Tibial nerve (tissue), 4 donors: Measurements from ENCODE around the gene R3HDM4.

Experiments
- EP300 ChIP-seq, 2 donors: sonication (generic); formaldehyde crosslinking; IDR thresholded peaks; one replicate each; pipeline ENCODE4 v1.6.1; 2017; ENCODE audit warnings: antibody characterized with exemption in 2 of 2, mild to moderate bottlenecking in 1 of 2
- POLR2A ChIP-seq, 2 donors: fragments of 450-650 bp; IDR thresholded peaks; one replicate each; pipeline ENCODE4 v1.6.1; 2017; ENCODE audit warnings: antibody characterized with exemption in 2 of 2, mild to moderate bottlenecking in 2 of 2, moderate library complexity in 2 of 2
- TF ChIP-seq, protein P1 (sequence below), 5 experiments: fragments of 200-600 bp in 3 of 5; fragments of 450-650 bp in 2 of 5; sonication (generic) in 3 of 5; IDR thresholded peaks; one replicate each; pipeline ENCODE4 v1.5.1; 2016 to 2019; ENCODE audit warnings: antibody characterized with exemption in 5 of 5, mild to moderate bottlenecking in 3 of 5, moderate library complexity in 2 of 5

GRCh38 chr19:888581-889385 lies 24.2 kb downstream of the R3HDM4 start:
- TF ChIP-seq, protein P1, sequence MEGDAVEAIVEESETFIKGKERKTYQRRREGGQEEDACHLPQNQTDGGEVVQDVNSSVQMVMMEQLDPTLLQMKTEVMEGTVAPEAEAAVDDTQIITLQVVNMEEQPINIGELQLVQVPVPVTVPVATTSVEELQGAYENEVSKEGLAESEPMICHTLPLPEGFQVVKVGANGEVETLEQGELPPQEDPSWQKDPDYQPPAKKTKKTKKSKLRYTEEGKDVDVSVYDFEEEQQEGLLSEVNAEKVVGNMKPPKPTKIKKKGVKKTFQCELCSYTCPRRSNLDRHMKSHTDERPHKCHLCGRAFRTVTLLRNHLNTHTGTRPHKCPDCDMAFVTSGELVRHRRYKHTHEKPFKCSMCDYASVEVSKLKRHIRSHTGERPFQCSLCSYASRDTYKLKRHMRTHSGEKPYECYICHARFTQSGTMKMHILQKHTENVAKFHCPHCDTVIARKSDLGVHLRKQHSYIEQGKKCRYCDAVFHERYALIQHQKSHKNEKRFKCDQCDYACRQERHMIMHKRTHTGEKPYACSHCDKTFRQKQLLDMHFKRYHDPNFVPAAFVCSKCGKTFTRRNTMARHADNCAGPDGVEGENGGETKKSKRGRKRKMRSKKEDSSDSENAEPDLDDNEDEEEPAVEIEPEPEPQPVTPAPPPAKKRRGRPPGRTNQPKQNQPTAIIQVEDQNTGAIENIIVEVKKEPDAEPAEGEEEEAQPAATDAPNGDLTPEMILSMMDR (IDR thresholded peaks at IDR 0.05) = no peak
- no peak for TF ChIP-seq POLR2A (IDR thresholded peaks at IDR 0.05)
- TF ChIP-seq EP300 (IDR thresholded peaks at IDR 0.05) = no peak
